GM23338 (cell line): ENCODE results near the gene PRAF2. TPM values are rescaled to one million over a fixed set of nuclear protein-coding genes. Genes with fewer than 3 reads are reported as not detected.

Experiments
- ATAC-seq: fragments of 200-7000 bp; cut with Tn5 transposase; 3 replicates; pipeline ENCODE4 v1.9.1; 2020
- DNase-seq: peaks from one replicate; pipeline ENCODE4 v3.0.0-alpha.2; 2015; ENCODE audit warnings: low spot score
- H2AFZ ChIP-seq: fragments of 200-600 bp; sonication (generic); 2 replicates; pipeline ENCODE4 v1.8.0; 2016; ENCODE audit warnings: antibody characterized with exemption, mild to moderate bottlenecking, moderate library complexity
- H3F3A ChIP-seq: fragments of 200-600 bp; sonication (generic); replicated peaks from 2 replicates; pipeline ENCODE4 v1.8.0; 2017; ENCODE audit warnings: antibody characterized with exemption, mixed run types, low read depth
- H3K27ac ChIP-seq: fragments of 200-600 bp; sonication (generic); 2 replicates; pipeline ENCODE4 v1.6.1; 2016; ENCODE audit warnings: low read depth
- H3K27me3 ChIP-seq: fragments of 200-600 bp; sonication (generic); 2 replicates; pipeline ENCODE4 v1.8.0; 2016; ENCODE audit warnings: mild to moderate bottlenecking, mixed run types, moderate library complexity; ENCODE audit not compliant: insufficient read depth
- H3K36me3 ChIP-seq: fragments of 200-600 bp; sonication (generic); 2 replicates; pipeline ENCODE4 v1.8.0; 2016; ENCODE audit warnings: mild to moderate bottlenecking; ENCODE audit not compliant: insufficient read depth
- H3K4me1 ChIP-seq: fragments of 200-600 bp; sonication (generic); 2 replicates; pipeline ENCODE4 v1.8.0; 2016; ENCODE audit warnings: mild to moderate bottlenecking, moderate library complexity; ENCODE audit not compliant: insufficient read depth
- H3K4me2 ChIP-seq: fragments of 200-600 bp; sonication (generic); 2 replicates; pipeline ENCODE4 v1.7.1; 2017; ENCODE audit warnings: mixed run types
- H3K4me3 ChIP-seq: fragments of 200-600 bp; sonication (generic); 2 replicates; pipeline ENCODE4 v1.6.1; 2016; ENCODE audit warnings: mixed run types
- H3K79me2 ChIP-seq: fragments of 200-600 bp; sonication (generic); replicated peaks from 2 replicates; pipeline ENCODE4 v1.8.0; 2017; ENCODE audit warnings: mild to moderate bottlenecking; ENCODE audit not compliant: insufficient read depth
- H3K9me2 ChIP-seq: fragments of 200-600 bp; sonication (generic); 2 replicates; pipeline ENCODE4 v1.8.0; 2017; ENCODE audit not compliant: insufficient read depth
- H4K20me1 ChIP-seq: fragments of 200-600 bp; sonication (generic); replicated peaks from 2 replicates; pipeline ENCODE4 v1.8.0; 2017; ENCODE audit warnings: mild to moderate bottlenecking; ENCODE audit not compliant: insufficient read depth
- H3K27ac Mint-ChIP-seq: 2 replicates; pipeline ENCODE4 v1.8.0; 2020; ENCODE audit warnings: inconsistent platforms, mild to moderate bottlenecking, moderate library complexity, mixed read lengths
- H3K27me3 Mint-ChIP-seq: 3 replicates; pipeline ENCODE4 v1.8.0; 2022; ENCODE audit warnings: low read depth, mild to moderate bottlenecking, moderate library complexity, mixed read lengths, inconsistent platforms; ENCODE audit not compliant: insufficient read depth, poor library complexity
- H3K36me3 Mint-ChIP-seq: 3 replicates; pipeline ENCODE4 v1.8.0; 2021; ENCODE audit warnings: low read depth, mild to moderate bottlenecking, inconsistent platforms, moderate library complexity, mixed read lengths
- H3K4me1 Mint-ChIP-seq: 3 replicates; pipeline ENCODE4 v1.8.0; 2020; ENCODE audit warnings: mild to moderate bottlenecking, inconsistent platforms, mixed read lengths
- H3K4me3 Mint-ChIP-seq: 3 replicates; pipeline ENCODE4 v1.8.0; 2021; ENCODE audit warnings: moderate library complexity, mild to moderate bottlenecking, inconsistent platforms, mixed read lengths
- H3K9me3 Mint-ChIP-seq: 3 replicates; pipeline ENCODE4 v1.8.0; 2020; ENCODE audit warnings: moderate library complexity, mild to moderate bottlenecking, inconsistent platforms, mixed read lengths
- ZNF331 ChIP-seq: fragments of 250-450 bp; sonication (Bioruptor Pico); IDR thresholded peaks from 2 replicates; pipeline ENCODE4 v1.5.0; 2020; ENCODE audit warnings: low read depth, mild to moderate bottlenecking, moderate library complexity
- polyA plus RNA-seq: library from polyadenylated mRNA; unstranded; fragments of >200 nt; fragmentation: Nextera tagmentation; extraction: Ambion mirVana; gene quantifications from 2 replicates; pipeline ENCODE4 v1.2.1, GENCODE V29; 2016
- total RNA-seq: library from RNA; depleted of rRNA; stranded (reverse); fragments of >200 nt; shearing (Covaris generic); gene quantifications from 2 replicates; pipeline ENCODE4 v1.2.3, GENCODE V29; 2014
- TF ChIP-seq, protein P1 (sequence below): IDR thresholded peaks from one replicate; pipeline ENCODE4 v1.6.1; 2018; ENCODE audit warnings: antibody characterized with exemption; ENCODE audit not compliant: unreplicated experiment
- TF ChIP-seq, protein P2 (sequence below): fragments of 250-450 bp; sonication (Bioruptor Pico); IDR thresholded peaks from 2 replicates; pipeline ENCODE4 v1.5.0; 2020; ENCODE audit warnings: mild to moderate bottlenecking, moderate library complexity
- TF ChIP-seq, protein P3 (sequence below), 2 experiments: fragments of 200-600 bp in 1 of 2; sonication (generic) in 1 of 2; conservative IDR thresholded peaks; 2 replicates each; pipeline versions ENCODE4 v1.5.1 to v1.6.1; 2016 to 2017; ENCODE audit warnings: antibody characterized with exemption in 2 of 2, low read depth in 2 of 2, mild to moderate bottlenecking in 2 of 2, moderate library complexity in 1 of 2

PRAF2 gene
- total and polyA plus RNA-seq, 2 experiments from 2014 or later = 6.3 to 22.1 TPM

DNA sequence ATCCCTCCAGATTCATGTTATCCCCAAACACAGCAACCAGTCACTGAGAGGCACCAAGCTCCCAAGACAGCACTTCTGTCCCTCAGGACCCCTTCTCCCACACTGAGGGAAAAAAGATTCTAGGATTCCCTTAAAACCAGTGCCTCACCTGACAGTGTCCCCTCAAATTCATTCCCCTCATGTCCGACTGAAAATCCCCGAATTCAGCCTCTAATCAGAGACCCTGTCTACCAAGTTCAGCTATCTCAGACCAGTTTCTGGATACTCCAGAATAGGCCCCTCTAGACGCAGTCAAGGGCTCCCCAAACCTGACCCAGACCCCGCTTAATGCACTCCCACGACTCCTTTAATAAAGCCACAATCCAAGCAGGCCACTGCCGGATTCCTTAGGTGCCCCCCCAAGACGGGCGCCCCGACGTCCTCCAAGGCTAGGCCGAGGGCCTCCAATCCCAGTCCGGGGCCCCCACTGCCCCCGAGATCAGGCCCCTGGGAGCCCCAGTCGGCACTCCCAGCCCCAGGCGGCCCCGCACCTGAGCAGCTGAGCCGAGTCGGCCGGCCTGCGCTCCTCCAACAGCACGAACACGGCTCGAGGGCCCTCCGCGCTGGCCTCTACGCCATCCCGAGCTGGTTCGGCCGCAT is 31.1 kb downstream of the PRAF2 start (continued):
- TF ChIP-seq, protein P1, sequence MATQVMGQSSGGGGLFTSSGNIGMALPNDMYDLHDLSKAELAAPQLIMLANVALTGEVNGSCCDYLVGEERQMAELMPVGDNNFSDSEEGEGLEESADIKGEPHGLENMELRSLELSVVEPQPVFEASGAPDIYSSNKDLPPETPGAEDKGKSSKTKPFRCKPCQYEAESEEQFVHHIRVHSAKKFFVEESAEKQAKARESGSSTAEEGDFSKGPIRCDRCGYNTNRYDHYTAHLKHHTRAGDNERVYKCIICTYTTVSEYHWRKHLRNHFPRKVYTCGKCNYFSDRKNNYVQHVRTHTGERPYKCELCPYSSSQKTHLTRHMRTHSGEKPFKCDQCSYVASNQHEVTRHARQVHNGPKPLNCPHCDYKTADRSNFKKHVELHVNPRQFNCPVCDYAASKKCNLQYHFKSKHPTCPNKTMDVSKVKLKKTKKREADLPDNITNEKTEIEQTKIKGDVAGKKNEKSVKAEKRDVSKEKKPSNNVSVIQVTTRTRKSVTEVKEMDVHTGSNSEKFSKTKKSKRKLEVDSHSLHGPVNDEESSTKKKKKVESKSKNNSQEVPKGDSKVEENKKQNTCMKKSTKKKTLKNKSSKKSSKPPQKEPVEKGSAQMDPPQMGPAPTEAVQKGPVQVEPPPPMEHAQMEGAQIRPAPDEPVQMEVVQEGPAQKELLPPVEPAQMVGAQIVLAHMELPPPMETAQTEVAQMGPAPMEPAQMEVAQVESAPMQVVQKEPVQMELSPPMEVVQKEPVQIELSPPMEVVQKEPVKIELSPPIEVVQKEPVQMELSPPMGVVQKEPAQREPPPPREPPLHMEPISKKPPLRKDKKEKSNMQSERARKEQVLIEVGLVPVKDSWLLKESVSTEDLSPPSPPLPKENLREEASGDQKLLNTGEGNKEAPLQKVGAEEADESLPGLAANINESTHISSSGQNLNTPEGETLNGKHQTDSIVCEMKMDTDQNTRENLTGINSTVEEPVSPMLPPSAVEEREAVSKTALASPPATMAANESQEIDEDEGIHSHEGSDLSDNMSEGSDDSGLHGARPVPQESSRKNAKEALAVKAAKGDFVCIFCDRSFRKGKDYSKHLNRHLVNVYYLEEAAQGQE = no peak
- no peak for TF ChIP-seq ZNF331 (CRISPR knock-in tag)

DNA sequence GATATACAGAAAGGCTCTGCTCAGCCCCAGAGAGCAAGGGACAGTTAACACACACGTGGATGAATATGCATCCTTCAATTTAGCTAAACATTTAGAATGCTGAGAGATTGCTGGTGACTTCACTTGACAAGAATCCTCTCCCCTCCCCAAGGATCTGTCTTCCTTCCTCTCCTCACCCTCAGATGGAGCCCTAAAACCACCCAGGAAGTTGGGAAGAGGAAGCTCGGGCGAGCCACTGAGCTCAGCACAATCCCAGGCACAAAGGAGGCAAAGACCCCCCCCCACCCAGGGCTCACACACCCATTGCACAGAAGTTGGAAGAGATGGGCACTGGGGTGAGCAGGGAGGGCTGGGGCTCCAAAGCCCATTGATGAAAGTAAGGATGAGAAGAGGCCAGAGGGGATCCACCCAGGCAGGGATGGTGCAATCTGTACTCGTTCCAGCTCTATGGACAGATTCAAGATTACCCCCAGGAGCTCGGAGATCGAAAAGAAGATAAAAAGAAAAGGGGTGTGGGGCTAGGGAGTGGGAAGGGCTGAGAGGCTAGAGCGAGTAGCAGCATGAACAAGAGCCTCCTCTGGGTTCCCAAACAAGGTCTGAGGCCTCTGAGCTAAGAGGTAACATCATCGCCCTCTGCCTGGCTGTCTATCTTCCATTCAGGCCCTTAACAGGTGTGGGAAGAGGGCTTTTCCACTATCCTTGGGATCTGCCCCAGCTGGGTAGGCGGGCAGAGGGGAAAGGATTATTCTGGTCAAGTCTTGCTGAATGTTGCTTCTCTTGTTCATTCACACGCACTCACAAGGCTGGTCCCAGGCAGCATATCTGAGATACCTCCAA is 31.8 kb downstream of the PRAF2 start:
- Histone ChIP-seq H4K20me1 (no peaks in the 10 kb centered on the region), H3K4me3 (peak overlapping the region; percentile 77), H3K9me2 (no peaks in the 10 kb centered on the region), H3K27ac (peak overlapping the region; percentile 94), H3K36me3 (peaks cover 12% of the 10 kb centered on the region; the same call in 1 of the 2 replicates), H2AFZ (no peak overlapping the region), H3K27me3 (no peaks in the 10 kb centered on the region), H3K4me2 (peak overlapping the region; percentile 74), H3K79me2 (peaks cover 40% of the 10 kb centered on the region), H3F3A (no peaks in the 10 kb centered on the region), H3K4me1 (peaks cover 4% of the 10 kb centered on the region)
- Mint-ChIP-seq H3K36me3 (peaks cover 33% of the 10 kb centered on the region), H3K27ac (peak overlapping the region; percentile 97), H3K4me3 (peak overlapping the region; percentile 96), H3K27me3 (peaks cover 20% of the 10 kb centered on the region), H3K4me1 (peaks cover 27% of the 10 kb centered on the region), H3K9me3 (no peaks in the 10 kb centered on the region; the same call in 2 of the 3 replicates)
- no peak for ATAC-seq
- DNase-seq = peak; percentile 21
- TF ChIP-seq, protein P2, sequence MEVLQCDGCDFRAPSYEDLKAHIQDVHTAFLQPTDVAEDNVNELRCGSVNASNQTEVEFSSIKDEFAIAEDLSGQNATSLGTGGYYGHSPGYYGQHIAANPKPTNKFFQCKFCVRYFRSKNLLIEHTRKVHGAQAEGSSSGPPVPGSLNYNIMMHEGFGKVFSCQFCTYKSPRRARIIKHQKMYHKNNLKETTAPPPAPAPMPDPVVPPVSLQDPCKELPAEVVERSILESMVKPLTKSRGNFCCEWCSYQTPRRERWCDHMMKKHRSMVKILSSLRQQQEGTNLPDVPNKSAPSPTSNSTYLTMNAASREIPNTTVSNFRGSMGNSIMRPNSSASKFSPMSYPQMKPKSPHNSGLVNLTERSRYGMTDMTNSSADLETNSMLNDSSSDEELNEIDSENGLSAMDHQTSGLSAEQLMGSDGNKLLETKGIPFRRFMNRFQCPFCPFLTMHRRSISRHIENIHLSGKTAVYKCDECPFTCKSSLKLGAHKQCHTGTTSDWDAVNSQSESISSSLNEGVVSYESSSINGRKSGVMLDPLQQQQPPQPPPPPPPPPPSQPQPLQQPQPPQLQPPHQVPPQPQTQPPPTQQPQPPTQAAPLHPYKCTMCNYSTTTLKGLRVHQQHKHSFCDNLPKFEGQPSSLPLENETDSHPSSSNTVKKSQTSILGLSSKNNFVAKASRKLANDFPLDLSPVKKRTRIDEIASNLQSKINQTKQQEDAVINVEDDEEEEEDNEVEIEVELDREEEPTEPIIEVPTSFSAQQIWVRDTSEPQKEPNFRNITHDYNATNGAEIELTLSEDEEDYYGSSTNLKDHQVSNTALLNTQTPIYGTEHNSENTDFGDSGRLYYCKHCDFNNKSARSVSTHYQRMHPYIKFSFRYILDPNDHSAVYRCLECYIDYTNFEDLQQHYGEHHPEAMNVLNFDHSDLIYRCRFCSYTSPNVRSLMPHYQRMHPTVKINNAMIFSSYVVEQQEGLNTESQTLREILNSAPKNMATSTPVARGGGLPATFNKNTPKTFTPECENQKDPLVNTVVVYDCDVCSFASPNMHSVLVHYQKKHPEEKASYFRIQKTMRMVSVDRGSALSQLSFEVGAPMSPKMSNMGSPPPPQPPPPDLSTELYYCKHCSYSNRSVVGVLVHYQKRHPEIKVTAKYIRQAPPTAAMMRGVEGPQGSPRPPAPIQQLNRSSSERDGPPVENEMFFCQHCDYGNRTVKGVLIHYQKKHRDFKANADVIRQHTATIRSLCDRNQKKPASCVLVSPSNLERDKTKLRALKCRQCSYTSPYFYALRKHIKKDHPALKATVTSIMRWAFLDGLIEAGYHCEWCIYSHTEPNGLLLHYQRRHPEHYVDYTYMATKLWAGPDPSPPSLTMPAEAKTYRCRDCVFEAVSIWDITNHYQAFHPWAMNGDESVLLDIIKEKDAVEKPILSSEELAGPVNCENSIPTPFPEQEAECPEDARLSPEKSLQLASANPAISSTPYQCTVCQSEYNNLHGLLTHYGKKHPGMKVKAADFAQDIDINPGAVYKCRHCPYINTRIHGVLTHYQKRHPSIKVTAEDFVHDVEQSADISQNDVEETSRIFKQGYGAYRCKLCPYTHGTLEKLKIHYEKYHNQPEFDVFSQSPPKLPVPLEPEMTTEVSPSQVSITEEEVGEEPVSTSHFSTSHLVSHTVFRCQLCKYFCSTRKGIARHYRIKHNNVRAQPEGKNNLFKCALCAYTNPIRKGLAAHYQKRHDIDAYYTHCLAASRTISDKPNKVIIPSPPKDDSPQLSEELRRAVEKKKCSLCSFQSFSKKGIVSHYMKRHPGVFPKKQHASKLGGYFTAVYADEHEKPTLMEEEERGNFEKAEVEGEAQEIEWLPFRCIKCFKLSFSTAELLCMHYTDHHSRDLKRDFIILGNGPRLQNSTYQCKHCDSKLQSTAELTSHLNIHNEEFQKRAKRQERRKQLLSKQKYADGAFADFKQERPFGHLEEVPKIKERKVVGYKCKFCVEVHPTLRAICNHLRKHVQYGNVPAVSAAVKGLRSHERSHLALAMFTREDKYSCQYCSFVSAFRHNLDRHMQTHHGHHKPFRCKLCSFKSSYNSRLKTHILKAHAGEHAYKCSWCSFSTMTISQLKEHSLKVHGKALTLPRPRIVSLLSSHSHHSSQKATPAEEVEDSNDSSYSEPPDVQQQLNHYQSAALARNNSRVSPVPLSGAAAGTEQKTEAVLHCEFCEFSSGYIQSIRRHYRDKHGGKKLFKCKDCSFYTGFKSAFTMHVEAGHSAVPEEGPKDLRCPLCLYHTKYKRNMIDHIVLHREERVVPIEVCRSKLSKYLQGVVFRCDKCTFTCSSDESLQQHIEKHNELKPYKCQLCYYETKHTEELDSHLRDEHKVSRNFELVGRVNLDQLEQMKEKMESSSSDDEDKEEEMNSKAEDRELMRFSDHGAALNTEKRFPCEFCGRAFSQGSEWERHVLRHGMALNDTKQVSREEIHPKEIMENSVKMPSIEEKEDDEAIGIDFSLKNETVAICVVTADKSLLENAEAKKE (CRISPR knock-in tag) = no peak
- TF ChIP-seq, protein P3, sequence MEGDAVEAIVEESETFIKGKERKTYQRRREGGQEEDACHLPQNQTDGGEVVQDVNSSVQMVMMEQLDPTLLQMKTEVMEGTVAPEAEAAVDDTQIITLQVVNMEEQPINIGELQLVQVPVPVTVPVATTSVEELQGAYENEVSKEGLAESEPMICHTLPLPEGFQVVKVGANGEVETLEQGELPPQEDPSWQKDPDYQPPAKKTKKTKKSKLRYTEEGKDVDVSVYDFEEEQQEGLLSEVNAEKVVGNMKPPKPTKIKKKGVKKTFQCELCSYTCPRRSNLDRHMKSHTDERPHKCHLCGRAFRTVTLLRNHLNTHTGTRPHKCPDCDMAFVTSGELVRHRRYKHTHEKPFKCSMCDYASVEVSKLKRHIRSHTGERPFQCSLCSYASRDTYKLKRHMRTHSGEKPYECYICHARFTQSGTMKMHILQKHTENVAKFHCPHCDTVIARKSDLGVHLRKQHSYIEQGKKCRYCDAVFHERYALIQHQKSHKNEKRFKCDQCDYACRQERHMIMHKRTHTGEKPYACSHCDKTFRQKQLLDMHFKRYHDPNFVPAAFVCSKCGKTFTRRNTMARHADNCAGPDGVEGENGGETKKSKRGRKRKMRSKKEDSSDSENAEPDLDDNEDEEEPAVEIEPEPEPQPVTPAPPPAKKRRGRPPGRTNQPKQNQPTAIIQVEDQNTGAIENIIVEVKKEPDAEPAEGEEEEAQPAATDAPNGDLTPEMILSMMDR (conservative IDR thresholded peaks at IDR 0.05; ENCODE audit: low read depth in 2 of 2) = 0 out of 4 replicates have a peak, but pooled peaks of 1 of the 2 experiments have one; percentile 1
